Ovary (tissue), 3 donors: Measurements from ENCODE around the gene CDH23.

ENCODE experiments used
- EP300 ChIP-seq: sonication (generic); formaldehyde crosslinking; IDR thresholded peaks from one replicate; pipeline ENCODE4 v1.6.1; 2017; ENCODE audit warnings: antibody characterized with exemption
- POLR2A ChIP-seq: fragments of 450-650 bp; IDR thresholded peaks from one replicate; pipeline ENCODE4 v1.6.1; 2017; ENCODE audit warnings: antibody characterized with exemption, mild to moderate bottlenecking, moderate library complexity
- TF ChIP-seq, protein P1 (sequence below), 3 donors: fragments of 450-650 bp in 2 of 3; fragments of 200-600 bp in 1 of 3; IDR thresholded peaks; one replicate each; pipeline versions ENCODE4 v1.5.1 to v1.8.0; 2016 to 2022; ENCODE audit warnings: antibody characterized with exemption in 3 of 3, mild to moderate bottlenecking in 1 of 3
- donor health status: DM: no; HTN: no; CAD: no.

DNA sequence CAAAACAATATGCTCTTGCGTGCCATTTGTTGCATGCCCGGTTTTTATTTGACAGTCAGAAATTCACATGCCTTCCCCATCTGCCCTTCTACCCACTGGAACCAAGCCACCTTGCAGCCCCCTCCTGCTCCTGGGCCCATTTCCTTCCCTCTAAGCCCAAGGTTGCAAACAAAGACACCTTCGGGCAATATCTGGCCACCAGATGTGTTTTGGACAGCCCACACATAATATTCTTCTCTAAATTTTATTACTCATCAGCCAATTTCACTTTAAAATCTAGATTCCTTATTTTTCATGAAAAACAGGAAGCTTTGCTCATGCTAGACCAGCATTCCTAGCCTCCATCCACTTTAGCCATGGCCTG lies 341.1 kb downstream of the CDH23 start:
- TF ChIP-seq, protein P1, sequence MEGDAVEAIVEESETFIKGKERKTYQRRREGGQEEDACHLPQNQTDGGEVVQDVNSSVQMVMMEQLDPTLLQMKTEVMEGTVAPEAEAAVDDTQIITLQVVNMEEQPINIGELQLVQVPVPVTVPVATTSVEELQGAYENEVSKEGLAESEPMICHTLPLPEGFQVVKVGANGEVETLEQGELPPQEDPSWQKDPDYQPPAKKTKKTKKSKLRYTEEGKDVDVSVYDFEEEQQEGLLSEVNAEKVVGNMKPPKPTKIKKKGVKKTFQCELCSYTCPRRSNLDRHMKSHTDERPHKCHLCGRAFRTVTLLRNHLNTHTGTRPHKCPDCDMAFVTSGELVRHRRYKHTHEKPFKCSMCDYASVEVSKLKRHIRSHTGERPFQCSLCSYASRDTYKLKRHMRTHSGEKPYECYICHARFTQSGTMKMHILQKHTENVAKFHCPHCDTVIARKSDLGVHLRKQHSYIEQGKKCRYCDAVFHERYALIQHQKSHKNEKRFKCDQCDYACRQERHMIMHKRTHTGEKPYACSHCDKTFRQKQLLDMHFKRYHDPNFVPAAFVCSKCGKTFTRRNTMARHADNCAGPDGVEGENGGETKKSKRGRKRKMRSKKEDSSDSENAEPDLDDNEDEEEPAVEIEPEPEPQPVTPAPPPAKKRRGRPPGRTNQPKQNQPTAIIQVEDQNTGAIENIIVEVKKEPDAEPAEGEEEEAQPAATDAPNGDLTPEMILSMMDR (IDR thresholded peaks at IDR 0.05), result no peak
- TF ChIP-seq POLR2A, result no peak
- no peak for TF ChIP-seq EP300
